ENCODE measurements around the gene ELMOD3.
"Not testable (repeated sequence)": the region's sequence is repeated elsewhere in the genome, so short reads cannot be mapped to it uniquely, and the experiment has no call there.

The ELMOD3 gene

GRCh38 chr2:85341269-85342029, 13.1 kb upstream of the ELMOD3 start:
- in situ Hi-C loops (cut with HindIII; ENCODE audit: low pct_unique_long_range_greater_than_20kb, low sequenced_read_pairs) = no loop called here
- DNase-seq (ENCODE audit: low read depth in 1 of 2, low spot score in 1 of 2) = no peak
- TF ChIP-seq JUND (IDR thresholded peaks at IDR 0.05; ENCODE audit: low read depth) = no peak

GRCh38 chr2:85342156-85342555, 12.4 kb upstream of the ELMOD3 start:
- DNase-seq (ENCODE audit: low read depth in 1 of 2, low spot score in 1 of 2) = no peak
- in situ Hi-C loops (cut with HindIII; ENCODE audit: low pct_unique_long_range_greater_than_20kb, low sequenced_read_pairs) = no loop called here
- TF ChIP-seq JUND (IDR thresholded peaks at IDR 0.05; ENCODE audit: low read depth) = no peak

- DNase-seq (ENCODE audit: low read depth in 1 of 2, low spot score in 1 of 2); in situ Hi-C loops (cut with HindIII; ENCODE audit: low pct_unique_long_range_greater_than_20kb, low sequenced_read_pairs): not testable (repeated sequence)
Observed at GRCh38 chr2:85343207-85343895, 11.2 kb upstream of the ELMOD3 start.

GRCh38 chr2:85344356-85344954, 10.1 kb upstream of the ELMOD3 start:
- in situ Hi-C loops (cut with HindIII; ENCODE audit: low pct_unique_long_range_greater_than_20kb, low sequenced_read_pairs) = no loop called here
- no peak for TF ChIP-seq JUND (IDR thresholded peaks at IDR 0.05; ENCODE audit: low read depth)
- no peak for DNase-seq (ENCODE audit: low read depth in 1 of 2, low spot score in 1 of 2)

- in situ Hi-C loops (cut with HindIII; ENCODE audit: low pct_unique_long_range_greater_than_20kb, low sequenced_read_pairs) = no loop called here
- TF ChIP-seq JUND (IDR thresholded peaks at IDR 0.05; ENCODE audit: low read depth) = no peak
- DNase-seq (ENCODE audit: low read depth in 1 of 2, low spot score in 1 of 2) = no peak
Observed at GRCh38 chr2:85347599-85347998, 7.0 kb upstream of the ELMOD3 start.

GRCh38 chr2:85353876-85354285, 688 bp upstream of the ELMOD3 start:
- no peak for DNase-seq (ENCODE audit: low read depth in 1 of 2, low spot score in 1 of 2)

GRCh38 chr2:85355073-85355410, 473 bp downstream of the ELMOD3 start:
- in situ Hi-C loops (cut with HindIII; ENCODE audit: low pct_unique_long_range_greater_than_20kb, low sequenced_read_pairs) = no loop called here
- DNase-seq (ENCODE audit: low read depth in 1 of 2, low spot score in 1 of 2) = no peak
- no peak for TF ChIP-seq JUND (IDR thresholded peaks at IDR 0.05; ENCODE audit: low read depth)

More at GRCh38 chr2:85353876-85354285, 688 bp upstream of the ELMOD3 start:
- in situ Hi-C loops (cut with HindIII; ENCODE audit: low pct_unique_long_range_greater_than_20kb, low sequenced_read_pairs) = no loop called here
- TF ChIP-seq JUND (IDR thresholded peaks at IDR 0.05; ENCODE audit: low read depth) = no peak

GRCh38 chr2:85355521-85355920, 952 bp downstream of the ELMOD3 start:
- no peak for DNase-seq (ENCODE audit: low read depth in 1 of 2, low spot score in 1 of 2)
- no peak for TF ChIP-seq JUND (IDR thresholded peaks at IDR 0.05; ENCODE audit: low read depth)
- in situ Hi-C loops (cut with HindIII; ENCODE audit: low pct_unique_long_range_greater_than_20kb, low sequenced_read_pairs) = no loop called here

- DNase-seq (ENCODE audit: low read depth in 1 of 2, low spot score in 1 of 2) = no peak
- in situ Hi-C loops (cut with HindIII; ENCODE audit: low pct_unique_long_range_greater_than_20kb, low sequenced_read_pairs) = no loop called here
- TF ChIP-seq JUND (IDR thresholded peaks at IDR 0.05; ENCODE audit: low read depth) = no peak
Observed at GRCh38 chr2:85356186-85356585, 1.6 kb downstream of the ELMOD3 start.

- TF ChIP-seq JUND (IDR thresholded peaks at IDR 0.05; ENCODE audit: low read depth) = no peak
- DNase-seq (ENCODE audit: low read depth in 1 of 2, low spot score in 1 of 2) = no peak
- in situ Hi-C loops (cut with HindIII; ENCODE audit: low pct_unique_long_range_greater_than_20kb, low sequenced_read_pairs) = no loop called here
Observed at GRCh38 chr2:85357736-85358135, 3.2 kb downstream of the ELMOD3 start.

- in situ Hi-C loops (cut with HindIII; ENCODE audit: low pct_unique_long_range_greater_than_20kb, low sequenced_read_pairs); DNase-seq (ENCODE audit: low read depth in 1 of 2, low spot score in 1 of 2): not testable (repeated sequence)
Observed at GRCh38 chr2:85362653-85363387, 8.3 kb downstream of the ELMOD3 start.

GRCh38 chr2:85367180-85367579, 12.6 kb downstream of the ELMOD3 start:
- DNase-seq (ENCODE audit: low read depth in 1 of 2, low spot score in 1 of 2) = no peak

GRCh38 chr2:85368921-85369320, 14.4 kb downstream of the ELMOD3 start:
- in situ Hi-C loops (cut with HindIII; ENCODE audit: low pct_unique_long_range_greater_than_20kb, low sequenced_read_pairs) = no loop called here
- no peak for DNase-seq (ENCODE audit: low read depth in 1 of 2, low spot score in 1 of 2)
- TF ChIP-seq JUND (IDR thresholded peaks at IDR 0.05; ENCODE audit: low read depth) = no peak

More at GRCh38 chr2:85367180-85367579, 12.6 kb downstream of the ELMOD3 start:
- in situ Hi-C loops (cut with HindIII; ENCODE audit: low pct_unique_long_range_greater_than_20kb, low sequenced_read_pairs) = no loop called here
- no peak for TF ChIP-seq JUND (IDR thresholded peaks at IDR 0.05; ENCODE audit: low read depth)
